HG03558 (cell line): ENCODE results near the gene DERL3.

ENCODE experiments used
- ATAC-seq: cut with Tn5 transposase; IDR thresholded peaks from one replicate; pipeline ENCODE4 v1.9.1; 2021; ENCODE audit warnings: moderate number of reproducible peaks; ENCODE audit not compliant: unreplicated experiment; ENCODE audit errors: extremely low read depth

The DERL3 gene

GRCh38 chr22:23833017-23833751, 5.6 kb downstream of the DERL3 start:
- ATAC-seq = no peak

- no peak for ATAC-seq
Measured at GRCh38 chr22:23832226-23833016, 6.4 kb downstream of the DERL3 start.

- ATAC-seq = no peak
Measured at GRCh38 chr22:23831781-23832180, 7.0 kb downstream of the DERL3 start.

- ATAC-seq = no peak
Measured at GRCh38 chr22:23831261-23831660, 7.5 kb downstream of the DERL3 start.

DNA sequence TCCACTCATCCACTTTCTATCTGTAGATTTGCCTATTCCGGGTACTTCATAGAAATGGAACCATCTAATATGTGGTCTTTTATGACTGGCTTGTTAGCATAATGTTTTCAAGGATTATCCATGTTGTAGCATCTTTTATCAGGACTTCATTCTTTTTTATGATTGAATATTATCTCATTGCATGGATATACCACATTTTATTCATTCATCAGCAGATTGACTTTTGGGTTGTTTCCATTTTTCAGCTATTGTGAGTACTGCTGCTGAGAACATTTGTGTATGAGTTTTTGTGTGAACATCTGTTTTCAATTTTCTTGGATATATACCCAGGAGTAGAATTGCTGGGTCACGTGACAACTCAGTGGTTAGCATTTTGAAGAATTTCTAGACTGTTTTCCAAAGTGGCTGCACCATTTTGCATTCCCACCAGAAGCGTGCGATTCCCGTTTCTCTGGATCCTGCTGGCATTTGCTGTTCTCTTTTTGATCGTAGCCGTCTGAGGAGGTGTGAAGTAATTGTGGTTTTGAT, 8.9 kb downstream of the DERL3 start:
- ATAC-seq = no peak

GRCh38 chr22:23828800-23829680, 9.8 kb downstream of the DERL3 start:
- no peak for ATAC-seq

DNA sequence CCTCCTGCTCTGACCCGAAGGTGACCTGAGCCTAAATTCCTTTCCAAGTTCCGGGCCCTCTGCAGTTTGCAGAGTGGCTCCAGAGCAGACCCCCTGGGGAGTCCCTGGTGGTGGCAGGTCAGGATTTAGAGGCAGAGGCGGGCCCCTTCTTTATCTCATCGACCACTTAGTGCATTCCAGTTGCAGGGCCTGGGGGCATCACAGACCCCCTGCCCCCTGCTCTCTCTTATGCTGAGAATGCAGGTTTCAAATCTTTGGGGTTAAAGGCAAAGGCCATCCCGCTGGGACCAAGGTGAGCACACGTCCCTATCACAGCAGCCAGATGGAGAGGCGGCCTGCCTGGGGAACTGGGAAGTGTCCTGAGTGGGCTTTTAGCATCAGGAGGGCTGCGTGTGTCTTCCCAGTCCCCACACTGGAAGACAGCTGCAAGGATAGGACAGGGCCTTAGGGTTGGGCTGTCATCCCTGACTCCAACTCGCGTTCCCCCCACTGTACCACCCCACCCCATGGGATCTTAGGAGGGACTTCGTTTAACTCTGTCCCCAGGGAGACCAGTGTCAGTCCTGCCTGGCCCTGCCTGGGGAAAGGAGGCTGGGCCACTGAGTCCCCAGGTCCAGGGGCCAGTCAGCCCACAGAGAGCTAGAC, 11.3 kb downstream of the DERL3 start:
- ATAC-seq = no peak

DNA sequence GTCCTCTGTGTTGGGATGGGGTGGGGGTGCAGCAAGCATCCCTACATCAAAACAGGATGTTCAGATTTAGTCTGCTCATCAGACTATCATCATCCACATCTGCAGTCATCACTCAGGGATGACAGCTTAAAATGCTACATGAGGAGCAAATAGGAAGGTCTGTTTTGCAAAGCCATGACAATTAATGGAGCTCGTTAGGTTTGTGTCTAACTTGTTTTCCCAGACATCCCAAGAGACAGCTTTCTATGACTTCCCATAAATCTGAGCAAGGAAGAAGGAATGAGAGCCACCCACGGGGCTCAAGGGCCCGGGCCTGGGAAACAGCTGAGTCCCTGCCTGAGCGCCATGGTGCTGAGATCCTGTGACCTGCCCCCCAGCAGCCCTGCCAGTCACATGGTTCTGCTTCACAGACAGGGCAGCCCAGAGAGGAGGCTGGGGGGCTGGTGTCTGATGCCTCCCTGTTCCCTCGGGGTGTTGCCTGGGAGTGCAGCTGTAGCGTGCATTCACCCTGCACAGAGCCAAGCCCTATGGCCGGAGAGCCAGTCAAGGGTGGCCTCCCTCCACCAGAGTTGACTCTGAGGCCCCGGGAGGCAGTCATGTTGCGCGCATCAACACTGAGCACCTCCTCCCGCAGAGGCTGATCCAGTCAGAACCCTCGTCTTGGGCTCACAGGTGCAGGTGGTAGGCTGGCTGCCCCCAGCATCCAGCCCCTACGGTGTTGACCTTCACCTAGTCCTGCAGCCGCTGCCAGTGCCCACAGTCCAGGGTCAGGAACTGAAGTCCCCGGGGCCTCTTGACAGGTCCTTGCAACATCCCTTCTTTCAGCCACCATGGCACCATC, 12.1 kb downstream of the DERL3 start:
- ATAC-seq = no peak

- ATAC-seq = no peak
Measured at GRCh38 chr22:23825246-23825905, 13.4 kb downstream of the DERL3 start.

DNA sequence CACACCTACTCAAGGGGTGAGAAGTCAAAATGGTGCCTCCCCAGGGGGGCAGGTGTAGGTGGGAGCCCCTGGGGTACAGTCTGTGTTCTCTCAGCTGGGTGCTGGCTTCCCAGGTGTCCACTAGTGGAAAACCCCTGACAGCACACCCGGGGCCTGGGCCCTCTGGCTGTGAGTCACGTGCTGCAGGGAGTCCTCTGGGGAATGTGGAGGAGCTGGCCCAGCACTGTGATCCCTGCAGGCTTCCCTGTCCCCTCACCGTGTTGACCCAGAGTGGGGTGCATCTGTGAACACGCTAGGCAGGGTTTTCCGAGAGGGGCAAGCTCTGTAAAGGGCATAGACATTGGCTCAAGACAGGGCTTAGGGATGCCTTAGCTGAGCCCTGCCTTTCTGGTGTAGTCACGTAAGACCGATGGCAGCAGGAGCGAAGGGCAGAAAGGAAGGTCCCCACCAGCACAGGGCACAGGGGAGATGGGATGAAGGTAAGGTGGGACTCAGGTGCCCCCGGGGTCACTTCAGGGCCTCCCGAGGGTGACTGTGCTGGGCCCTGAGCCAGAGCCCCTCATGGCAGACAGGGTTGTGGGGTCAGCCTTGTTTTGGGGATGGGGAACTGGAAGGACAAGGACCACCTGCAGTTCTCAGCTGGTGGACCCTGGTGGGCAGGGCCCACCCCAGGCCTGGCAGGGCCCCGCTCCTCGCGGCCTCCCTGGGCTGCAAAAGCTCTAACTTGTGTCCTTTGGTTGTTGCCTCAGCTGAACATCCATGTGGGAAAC, 14.1 kb downstream of the DERL3 start:
- no peak for ATAC-seq

GRCh38 chr22:23823331-23823791, 15.4 kb downstream of the DERL3 start:
- no peak for ATAC-seq

- no peak for ATAC-seq
Measured at GRCh38 chr22:23822101-23822671, 16.6 kb downstream of the DERL3 start.

- no peak for ATAC-seq
Measured at GRCh38 chr22:23820748-23821211, 18.0 kb downstream of the DERL3 start.

DNA sequence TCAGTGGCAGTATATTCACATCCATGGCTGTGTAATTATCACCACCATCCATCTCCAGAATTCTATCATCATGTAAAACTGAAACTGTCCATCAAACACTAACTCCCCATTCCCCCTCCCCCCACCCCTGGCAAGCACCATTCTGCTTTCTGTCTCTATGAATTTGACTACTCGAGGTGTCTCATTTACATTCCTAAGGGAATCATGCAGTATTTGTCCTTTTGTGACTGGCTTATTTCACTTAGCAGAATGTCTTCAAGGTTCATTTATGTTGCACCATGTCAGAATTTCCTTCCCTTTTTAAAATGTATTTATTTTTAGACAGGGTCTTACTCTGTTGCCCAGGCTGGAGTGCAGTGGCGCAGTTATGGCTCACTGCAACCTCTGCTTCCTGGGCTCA, 20.3 kb downstream of the DERL3 start:
- ATAC-seq = no peak

- ATAC-seq = no peak
Measured at GRCh38 chr22:23817146-23817545, 21.7 kb downstream of the DERL3 start.

GRCh38 chr22:23816156-23816976, 22.4 kb downstream of the DERL3 start:
- no peak for ATAC-seq
